ENCODE measurements around the gene RPS27.

Gene RPS27

GRCh38 chr1:153990468-153991150, at the start of gene RPS27:
Gene RPS27 (plus strand): TSS chr1:153990762. CDS start chr1:153990797, 35 bp downstream.
- DNase-seq = peak; percentile 68 to 92

- DNase-seq = no peak
Observed at GRCh38 chr1:153941826-153942725, 48.5 kb upstream of the RPS27 start.

- DNase-seq = no peak
Observed at GRCh38 chr1:153942766-153943549, 47.6 kb upstream of the RPS27 start.

GRCh38 chr1:153944005-153944826, 46.3 kb upstream of the RPS27 start:
- no peak for DNase-seq

GRCh38 chr1:153944827-153945117, 45.8 kb upstream of the RPS27 start:
- no peak for DNase-seq

GRCh38 chr1:153945131-153945794, 45.3 kb upstream of the RPS27 start:
- DNase-seq = peak; percentile 62 to 75

- peak; percentile 64 to 65 for DNase-seq
Observed at GRCh38 chr1:153945795-153946621, 44.6 kb upstream of the RPS27 start.

- DNase-seq = peak; percentile 70 to 75
Observed at GRCh38 chr1:153946622-153947241, 43.8 kb upstream of the RPS27 start, which contains the start of gene DENND4B. Gene DENND4B (minus strand): TSS chr1:153946718. CDS start chr1:153944374, 2,344 bp downstream.

GRCh38 chr1:153951183-153951582, 39.4 kb upstream of the RPS27 start:
- DNase-seq = no peak

GRCh38 chr1:153951801-153952200, 38.8 kb upstream of the RPS27 start:
- no peak for DNase-seq

GRCh38 chr1:153953859-153954365, 36.6 kb upstream of the RPS27 start:
- no peak for DNase-seq

- no peak for DNase-seq
Observed at GRCh38 chr1:153954826-153955225, 35.7 kb upstream of the RPS27 start.

GRCh38 chr1:153956997-153957715, 33.4 kb upstream of the RPS27 start:
- no peak for DNase-seq

GRCh38 chr1:153957744-153958110, 32.8 kb upstream of the RPS27 start:
- peak; percentile 23 to 26 for DNase-seq

- peak; percentile 93 to 97 for DNase-seq
Observed at GRCh38 chr1:153958111-153958960, 32.2 kb upstream of the RPS27 start, which contains the start of gene CRTC2. Gene CRTC2 (minus strand): TSS chr1:153958612. CDS start chr1:153958497, 115 bp downstream.

- DNase-seq = no peak
Observed at GRCh38 chr1:153958961-153959260, 31.7 kb upstream of the RPS27 start.

- DNase-seq = no peak
Observed at GRCh38 chr1:153959454-153959853, 31.1 kb upstream of the RPS27 start.

- no peak for DNase-seq
Observed at GRCh38 chr1:153960206-153960605, 30.4 kb upstream of the RPS27 start.

GRCh38 chr1:153961421-153961820, 29.1 kb upstream of the RPS27 start:
- DNase-seq = no peak

Data from stimulated activated CD4-positive, alpha-beta T cell treated with anti-CD3 and anti-CD28 coated beads, Interleukin-4, amount 100 ng/mL, for 4 hours (primary cell).